Caco-2 (cell line): ENCODE data around the gene DAB2IP. TPM values are rescaled to one million over a fixed set of nuclear protein-coding genes. Genes with fewer than 3 reads are reported as not detected.
"Not testable (repeated sequence)": the region's sequence is repeated elsewhere in the genome, so short reads cannot be mapped to it uniquely, and the experiment has no call there.

Experiments
- BruUV-seq: library from RNA; stranded (reverse); fragments of 400-500 nt; replicated peaks from 2 replicates; lab custom pipeline; 2021; lab: Mats Ljungman, UMichigan
- CTCF ChIA-PET: fragments of 300-600 bp; sonication (Branson Sonifier 250); formaldehyde crosslinking; loops from one replicate; lab custom pipeline; 2022; ENCODE audit warnings: antibody characterized with exemption; lab: Charles Lee
- POLR2A ChIA-PET: fragments of 300-600 bp; sonication (Branson Sonifier 250); formaldehyde crosslinking; loops from one replicate; lab custom pipeline; 2022; ENCODE audit warnings: antibody characterized with exemption; lab: Charles Lee
- DNase-seq, 2 experiments: peaks; one replicate each; pipeline versions ENCODE4 v3.0.0 to v3.0.0-alpha.2; 2020 to 2022
- H3K27me3 ChIP-seq: replicated peaks from 2 replicates; pipeline ENCODE4 v1.6.0; 2011; ENCODE audit warnings: low read length; ENCODE audit not compliant: control insufficient read depth, insufficient read depth
- H3K36me3 ChIP-seq: 2 replicates; pipeline ENCODE4 v1.5.1; 2011; ENCODE audit warnings: low read length; ENCODE audit not compliant: control insufficient read depth, insufficient read depth
- H3K4me1 ChIP-seq: fragments of 250-450 bp; sonication (Bioruptor Pico); 2 replicates; pipeline ENCODE4 v1.5.1; 2020; ENCODE audit warnings: mild to moderate bottlenecking
- H3K4me3 ChIP-seq: 2 replicates; pipeline ENCODE4 v1.5.1; 2011; ENCODE audit warnings: low read depth, mild to moderate bottlenecking, control low read depth, low read length
- H3K9me3 ChIP-seq: fragments of 250-450 bp; sonication (Bioruptor Pico); 2 replicates; pipeline ENCODE4 v1.5.1; 2020; ENCODE audit warnings: mild to moderate bottlenecking, moderate library complexity
- H3K27ac Mint-ChIP-seq: one replicate; pipeline ENCODE4 v1.8.0; 2022; ENCODE audit warnings: mixed read lengths; ENCODE audit not compliant: unreplicated experiment
- H3K27me3 Mint-ChIP-seq: one replicate; pipeline ENCODE4 v1.8.0; 2022; ENCODE audit warnings: mixed read lengths; ENCODE audit not compliant: insufficient read depth, unreplicated experiment
- H3K36me3 Mint-ChIP-seq: one replicate; pipeline ENCODE4 v1.8.0; 2022; ENCODE audit warnings: mild to moderate bottlenecking, mixed read lengths; ENCODE audit not compliant: insufficient read depth, unreplicated experiment
- H3K4me1 Mint-ChIP-seq: one replicate; pipeline ENCODE4 v1.8.0; 2022; ENCODE audit warnings: low read depth, mixed read lengths; ENCODE audit not compliant: unreplicated experiment
- H3K4me3 Mint-ChIP-seq: one replicate; pipeline ENCODE4 v1.8.0; 2022; ENCODE audit warnings: mild to moderate bottlenecking, moderate library complexity, mixed read lengths; ENCODE audit not compliant: unreplicated experiment
- H3K9me3 Mint-ChIP-seq: one replicate; pipeline ENCODE4 v1.8.0; 2022; ENCODE audit warnings: mixed read lengths; ENCODE audit not compliant: unreplicated experiment
- CTCF ChIP-seq, 2 experiments: fragments of 200-600 bp in 1 of 2; IDR thresholded peaks; 1 replicate in 1 of 2; 2 replicates in 1 of 2; pipeline versions ENCODE4 v1.5.1 to v1.8.0; 2011 to 2022; ENCODE audit warnings: antibody characterized with exemption in 1 of 2, control low read depth in 1 of 2, inconsistent platforms in 1 of 2, low read depth in 1 of 2, low read length in 1 of 2, mild to moderate bottlenecking in 1 of 2, moderate library complexity in 1 of 2; ENCODE audit not compliant: insufficient read depth in 1 of 2, severe bottlenecking in 1 of 2, unreplicated experiment in 1 of 2
- intact Hi-C: fragments of 100-400 bp; cut with micrococcal nuclease; formaldehyde crosslinking; loops from one replicate; pipeline ENCODE4 v1.10.0; 2022; ENCODE audit not compliant: unreplicated experiment
- total RNA-seq: library from RNA; stranded (reverse); gene quantifications from 2 replicates; pipeline ENCODE4 v1.2.3, GENCODE V29; 2022

DAB2IP gene
- total RNA-seq, 1 experiment from 2014 or later = 26.0 TPM

GRCh38 chr9:121741228-121741918, 89.9 kb downstream of the DAB2IP start:
- Mint-ChIP-seq H3K4me3 (no peak overlapping the region), H3K36me3 (no peaks in the 10 kb centered on the region), H3K27me3 (no peaks in the 10 kb centered on the region), H3K27ac (no peak overlapping the region), H3K9me3 (no peaks in the 10 kb centered on the region), H3K4me1 (peaks cover 6% of the 10 kb centered on the region)
- intact Hi-C loops = loop anchor here (5.0 kb wide), 1 partner anchor 191 kb away; no protein-coding TSS in a partner anchor
- Histone ChIP-seq H3K9me3 (no peaks in the 10 kb centered on the region), H3K36me3 (no peaks in the 10 kb centered on the region), H3K4me1 (peaks cover 46% of the 10 kb centered on the region), H3K27me3 (no peaks in the 10 kb centered on the region), H3K4me3 (no peak overlapping the region)
- POLR2A ChIA-PET = no interaction called here
- CTCF ChIA-PET = no interaction called here
- BruUV-seq = no TSS peak
- TF ChIP-seq CTCF (IDR thresholded peaks at IDR 0.05; ENCODE audit: insufficient read depth in 1 of 2, low read depth in 1 of 2, low read length in 1 of 2, severe bottlenecking in 1 of 2, unreplicated experiment in 1 of 2) = no peak
- no peak for DNase-seq

GRCh38 chr9:121741919-121742283, 90.5 kb downstream of the DAB2IP start:
- H3K27me3 Mint-ChIP-seq, CTCF ChIA-PET, POLR2A ChIA-PET, H3K4me3 ChIP-seq, H3K4me3 Mint-ChIP-seq, H3K4me1 Mint-ChIP-seq, H3K27ac Mint-ChIP-seq, DNase-seq, H3K36me3 Mint-ChIP-seq, H3K9me3 Mint-ChIP-seq, H3K36me3 ChIP-seq, H3K27me3 ChIP-seq, BruUV-seq, H3K9me3 ChIP-seq: not testable (repeated sequence)
- intact Hi-C loops = loop anchor here (5.0 kb wide), 1 partner anchor 190 kb away; no protein-coding TSS in a partner anchor
- peaks cover 42% of the 10 kb centered on the region for H3K4me1 ChIP-seq

GRCh38 chr9:121742923-121743322, 91.5 kb downstream of the DAB2IP start:
- TF ChIP-seq CTCF (IDR thresholded peaks at IDR 0.05; ENCODE audit: insufficient read depth in 1 of 2, low read depth in 1 of 2, low read length in 1 of 2, severe bottlenecking in 1 of 2, unreplicated experiment in 1 of 2) = no peak
- BruUV-seq = no TSS peak
- H3K27me3 ChIP-seq = no peaks in the 10 kb centered on the region
- Mint-ChIP-seq H3K36me3 (no peaks in the 10 kb centered on the region), H3K27me3 (no peaks in the 10 kb centered on the region), H3K9me3 (no peaks in the 10 kb centered on the region), H3K4me3 (no peak overlapping the region), H3K27ac (no peak overlapping the region), H3K4me1 (peaks cover 5% of the 10 kb centered on the region)
- no peaks in the 10 kb centered on the region for H3K9me3 ChIP-seq
- ChIA-PET CTCF (interaction anchor here (0.6 to 2.2 kb wide), 4 partner anchors 8 to 122 kb away, joined by 3 to 10 read pairs (median 3); no protein-coding TSS in a partner anchor), POLR2A (no interaction called here)
- H3K4me1 ChIP-seq = peaks cover 31% of the 10 kb centered on the region
- no peak overlapping the region for H3K4me3 ChIP-seq
- no peaks in the 10 kb centered on the region for H3K36me3 ChIP-seq
- intact Hi-C loops = loop anchor here (5.0 kb wide), 1 partner anchor 189 kb away; no protein-coding TSS in a partner anchor
- no peak for DNase-seq
